ENCODE measurements around the gene MOV10L1.

MOV10L1 gene

DNA sequence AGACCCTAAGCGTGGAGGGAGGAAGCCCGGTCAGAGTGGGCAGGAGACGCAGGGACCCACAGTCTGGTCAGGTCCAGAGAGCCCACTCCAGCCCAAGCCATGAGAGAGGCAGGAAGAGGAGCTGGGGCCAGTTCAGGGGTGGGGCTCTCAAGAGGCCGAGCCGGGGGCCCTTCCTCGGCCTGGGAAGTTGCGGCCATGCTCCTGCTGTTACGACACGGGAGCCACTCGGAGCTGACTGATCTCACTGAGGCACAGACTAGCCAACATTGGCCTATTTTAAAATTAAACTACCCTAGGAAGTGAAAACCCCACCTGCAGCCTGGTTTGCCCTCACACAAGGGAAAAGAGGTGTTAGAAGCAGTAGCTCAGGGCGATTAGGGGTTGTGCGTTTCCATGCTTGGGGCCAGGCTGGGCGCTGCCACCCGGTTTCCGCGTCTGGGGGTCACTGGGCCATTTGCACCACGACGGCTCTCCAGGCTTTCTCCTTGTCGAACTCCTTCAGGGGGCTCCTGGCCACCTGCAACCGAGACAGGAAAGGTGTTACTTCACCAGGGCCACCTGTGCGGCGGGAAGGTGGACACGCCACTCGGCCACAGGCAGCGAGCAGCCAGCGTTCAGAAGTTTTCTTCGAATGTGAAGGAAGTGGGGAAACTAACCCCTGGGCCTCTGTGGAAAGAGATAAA lies 28.5 kb upstream of the MOV10L1 start:
- peaks cover 44% of the 10 kb centered on the region for H3K27me3 ChIP-seq (replicated peaks; ENCODE audit: control insufficient read depth, insufficient read depth, low read length)

DNA sequence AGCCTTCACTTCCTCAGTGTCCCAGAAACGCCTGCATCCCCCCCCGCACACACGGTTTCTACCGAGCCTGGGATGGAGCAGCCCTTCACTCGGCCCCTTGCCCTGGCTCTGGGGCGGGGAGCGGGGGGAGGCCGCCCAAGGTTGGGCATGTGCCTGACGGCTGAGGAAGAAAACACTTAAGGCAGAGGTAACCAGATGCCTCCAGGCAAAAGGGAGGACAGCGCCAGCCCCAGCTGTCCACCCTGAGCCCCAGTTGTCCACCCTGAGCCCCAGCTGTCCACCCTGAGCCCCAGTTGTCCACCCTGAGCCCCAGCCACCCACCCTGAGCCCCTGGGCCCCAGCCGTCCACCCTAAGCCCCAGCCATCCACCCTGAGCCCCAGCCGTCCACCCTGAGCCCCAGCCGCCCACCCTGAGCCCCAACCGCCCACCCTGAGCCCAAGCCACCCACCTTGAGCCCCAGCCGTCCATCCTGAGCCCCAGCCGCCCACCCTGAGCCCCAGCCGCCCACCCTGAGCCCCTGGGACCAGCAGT lies 27.9 kb upstream of the MOV10L1 start:
- Histone ChIP-seq H3K36me3 (ENCODE audit: control insufficient read depth, insufficient read depth, low read length, severe bottlenecking) (no peaks in the 10 kb centered on the region), H3K4me3 (ENCODE audit: low read length) (no peak overlapping the region), H3K9ac (ENCODE audit: low read length) (no peak overlapping the region), H3K9me3 (ENCODE audit: control insufficient read depth, low read length) (no peaks in the 10 kb centered on the region), H3K4me1 (ENCODE audit: control insufficient read depth, insufficient read depth, low read length) (peaks cover 8% of the 10 kb centered on the region), H3K27me3 (replicated peaks; ENCODE audit: control insufficient read depth, insufficient read depth, low read length) (peaks cover 44% of the 10 kb centered on the region)
- no peak for DNase-seq (ENCODE audit: low read depth)

More for the DNA sequence above, 28.5 kb upstream of the MOV10L1 start:
- H3K4me3 ChIP-seq (ENCODE audit: low read length): no peak overlapping the region
- H3K4me1 ChIP-seq (ENCODE audit: control insufficient read depth, insufficient read depth, low read length): peaks cover 8% of the 10 kb centered on the region
- H3K9me3 ChIP-seq (ENCODE audit: control insufficient read depth, low read length): no peaks in the 10 kb centered on the region
- DNase-seq (ENCODE audit: low read depth): no peak
- no peak overlapping the region for H3K9ac ChIP-seq (ENCODE audit: low read length)
- H3K36me3 ChIP-seq (ENCODE audit: control insufficient read depth, insufficient read depth, low read length, severe bottlenecking): no peaks in the 10 kb centered on the region

DNA sequence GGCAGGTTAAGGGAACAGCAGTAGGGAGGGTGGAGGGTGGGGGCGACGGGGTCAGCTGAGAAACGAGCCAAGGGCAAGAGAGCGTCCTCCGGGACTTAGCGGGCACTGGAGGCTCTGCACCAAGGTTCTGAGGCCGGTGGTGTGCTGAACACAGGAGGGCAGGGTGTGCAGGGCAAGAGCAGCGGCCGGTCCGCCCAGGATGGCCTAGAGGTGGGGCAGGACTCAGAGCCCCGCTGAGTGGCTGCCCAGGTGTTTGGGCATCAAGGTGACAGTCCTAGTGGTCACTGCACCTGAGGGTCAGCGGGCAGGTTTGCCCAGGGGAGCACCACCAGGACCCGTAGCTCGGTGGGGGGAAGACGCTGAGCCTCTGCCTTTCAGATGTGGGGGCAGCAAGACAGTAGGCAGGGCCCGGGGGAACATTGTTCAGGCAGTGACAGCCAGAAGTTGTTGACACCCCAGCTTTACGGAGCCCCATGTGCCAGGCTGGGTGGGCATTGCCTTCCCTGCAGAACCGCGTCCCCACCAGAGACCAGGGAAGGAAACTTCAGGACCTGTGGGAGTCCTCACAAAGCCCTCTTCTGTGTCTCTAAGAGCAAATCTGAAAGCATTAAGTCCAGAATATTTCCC lies 27.2 kb upstream of the MOV10L1 start:
- Histone ChIP-seq H3K36me3 (ENCODE audit: control insufficient read depth, insufficient read depth, low read length, severe bottlenecking) (no peaks in the 10 kb centered on the region), H3K27me3 (replicated peaks; ENCODE audit: control insufficient read depth, insufficient read depth, low read length) (peaks cover 44% of the 10 kb centered on the region), H3K9me3 (ENCODE audit: control insufficient read depth, low read length) (no peaks in the 10 kb centered on the region), H3K9ac (ENCODE audit: low read length) (no peak overlapping the region), H3K4me3 (ENCODE audit: low read length) (no peak overlapping the region), H3K4me1 (ENCODE audit: control insufficient read depth, insufficient read depth, low read length) (peaks cover 8% of the 10 kb centered on the region)
- no peak for DNase-seq (ENCODE audit: low read depth)

DNA sequence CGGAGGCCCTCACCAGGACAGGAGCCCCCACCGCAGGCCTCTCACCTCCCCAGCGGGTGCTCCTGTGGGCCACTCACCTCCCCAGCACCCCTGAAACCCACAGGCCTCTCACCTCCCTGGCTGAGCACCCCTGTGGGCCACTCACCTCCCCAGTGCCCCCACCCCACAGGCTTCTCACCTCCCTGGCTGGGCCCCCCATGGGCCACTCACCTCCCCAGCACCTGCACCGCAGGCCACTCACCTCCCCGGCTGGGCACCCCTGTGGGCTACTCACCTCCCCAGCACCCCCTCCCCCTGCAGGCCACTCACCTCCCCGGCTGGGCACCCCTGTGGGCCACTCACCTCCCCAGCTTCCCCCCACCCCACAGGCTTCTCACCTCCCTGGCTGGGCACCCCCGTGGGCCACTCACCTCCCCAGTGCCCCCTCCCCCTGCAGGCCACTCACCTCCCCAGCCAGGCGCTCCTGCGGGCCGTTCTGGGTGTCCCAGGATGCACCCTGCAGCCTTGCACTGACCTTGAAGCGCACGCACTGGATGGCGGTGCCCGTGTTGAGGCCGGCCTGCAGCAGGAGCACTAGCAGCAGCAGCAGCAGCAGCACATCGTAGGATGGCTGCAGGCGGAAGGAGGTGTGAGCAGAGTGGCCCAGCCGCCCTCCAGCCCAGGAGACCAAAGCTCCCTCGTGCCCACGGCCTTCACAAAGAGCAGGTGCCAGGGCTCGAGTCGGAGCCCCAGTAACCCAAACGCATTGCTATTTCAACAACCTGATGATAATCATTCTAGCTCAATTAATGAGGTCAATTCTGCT lies 26.0 kb upstream of the MOV10L1 start:
- DNase-seq (ENCODE audit: low read depth): no peak
- Histone ChIP-seq H3K27me3 (replicated peaks; ENCODE audit: control insufficient read depth, insufficient read depth, low read length) (peaks cover 44% of the 10 kb centered on the region), H3K4me1 (ENCODE audit: control insufficient read depth, insufficient read depth, low read length) (peaks cover 7% of the 10 kb centered on the region), H3K9ac (ENCODE audit: low read length) (no peak overlapping the region), H3K36me3 (ENCODE audit: control insufficient read depth, insufficient read depth, low read length, severe bottlenecking) (no peaks in the 10 kb centered on the region), H3K4me3 (ENCODE audit: low read length) (no peak overlapping the region), H3K9me3 (ENCODE audit: control insufficient read depth, low read length) (no peaks in the 10 kb centered on the region)

DNA sequence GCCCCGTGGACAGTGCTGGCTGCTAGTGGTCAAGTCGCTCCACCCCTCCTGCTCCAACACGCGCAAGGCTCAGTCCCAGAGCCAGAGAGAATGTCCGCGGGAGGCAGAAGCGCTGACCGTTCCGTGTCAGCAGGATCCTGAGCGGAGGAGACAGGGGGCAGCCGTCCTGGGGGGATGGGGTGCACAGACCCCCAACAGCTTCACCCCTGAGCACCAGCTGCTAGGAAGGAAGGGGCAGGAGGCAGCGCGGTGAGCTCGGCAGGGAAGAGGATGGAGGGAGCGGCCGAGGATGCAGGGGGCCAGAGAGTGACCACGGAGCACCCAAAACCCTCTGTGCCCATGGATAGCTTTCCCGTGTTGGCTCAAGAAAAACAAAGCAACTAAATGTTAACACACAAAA lies 25.4 kb upstream of the MOV10L1 start:
- no peak for DNase-seq (ENCODE audit: low read depth)
- Histone ChIP-seq H3K27me3 (replicated peaks; ENCODE audit: control insufficient read depth, insufficient read depth, low read length) (peaks cover 42% of the 10 kb centered on the region), H3K4me3 (ENCODE audit: low read length) (no peak overlapping the region), H3K9ac (ENCODE audit: low read length) (no peak overlapping the region), H3K4me1 (ENCODE audit: control insufficient read depth, insufficient read depth, low read length) (peaks cover 2% of the 10 kb centered on the region), H3K36me3 (ENCODE audit: control insufficient read depth, insufficient read depth, low read length, severe bottlenecking) (no peaks in the 10 kb centered on the region), H3K9me3 (ENCODE audit: control insufficient read depth, low read length) (no peaks in the 10 kb centered on the region)

DNA sequence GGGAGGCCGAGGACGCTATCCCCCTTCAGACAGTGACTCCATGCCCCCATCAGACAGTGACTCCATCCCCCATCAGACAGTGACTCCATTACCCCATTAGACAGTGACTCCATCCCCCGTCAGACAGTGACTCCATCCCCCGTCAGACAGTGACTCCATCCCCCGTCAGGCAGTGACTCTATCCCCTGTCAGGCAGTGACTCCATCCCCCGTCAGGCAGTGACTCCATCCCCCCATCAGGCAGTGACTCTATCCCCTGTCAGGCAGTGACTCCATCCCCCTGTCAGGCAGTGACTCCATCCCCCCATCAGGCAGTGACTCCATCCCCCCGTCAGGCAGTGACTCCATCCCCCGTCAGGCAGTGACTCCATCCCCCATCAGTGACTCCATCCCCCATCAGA lies 22.6 kb upstream of the MOV10L1 start:
- no peaks in the 10 kb centered on the region for H3K4me1 ChIP-seq (ENCODE audit: control insufficient read depth, insufficient read depth, low read length)
- DNase-seq (ENCODE audit: low read depth): no peak
- no peak overlapping the region for H3K9ac ChIP-seq (ENCODE audit: low read length)
- H3K9me3 ChIP-seq (ENCODE audit: control insufficient read depth, low read length): no peaks in the 10 kb centered on the region
- peaks cover 36% of the 10 kb centered on the region for H3K27me3 ChIP-seq (replicated peaks; ENCODE audit: control insufficient read depth, insufficient read depth, low read length)
- H3K4me3 ChIP-seq (ENCODE audit: low read length): no peak overlapping the region
- no peaks in the 10 kb centered on the region for H3K36me3 ChIP-seq (ENCODE audit: control insufficient read depth, insufficient read depth, low read length, severe bottlenecking)

DNA sequence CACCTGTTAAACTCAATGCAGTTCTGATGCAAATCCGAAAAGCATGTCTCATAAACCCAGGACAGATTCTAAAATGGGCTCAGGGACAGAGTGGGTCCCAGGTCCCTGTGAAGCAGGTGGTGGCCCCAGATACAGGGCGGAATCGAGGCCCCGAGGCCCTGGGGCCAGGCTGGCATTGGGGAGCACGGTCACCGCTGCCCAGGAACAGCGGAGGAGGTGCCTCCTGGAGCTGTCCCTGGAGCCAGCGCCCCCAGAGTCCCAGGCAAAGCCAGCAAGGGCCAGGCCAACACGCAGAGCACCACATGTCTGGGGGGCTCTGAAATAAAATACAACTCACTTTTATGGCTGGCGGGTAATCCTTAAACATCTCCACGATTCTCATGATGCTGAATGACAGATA lies 21.7 kb upstream of the MOV10L1 start:
- H3K4me3 ChIP-seq (ENCODE audit: low read length): no peak overlapping the region
- H3K9me3 ChIP-seq (ENCODE audit: control insufficient read depth, low read length): no peaks in the 10 kb centered on the region
- H3K27me3 ChIP-seq (replicated peaks; ENCODE audit: control insufficient read depth, insufficient read depth, low read length): peaks cover 29% of the 10 kb centered on the region
- no peak for DNase-seq (ENCODE audit: low read depth)
- no peak overlapping the region for H3K9ac ChIP-seq (ENCODE audit: low read length)
- H3K36me3 ChIP-seq (ENCODE audit: control insufficient read depth, insufficient read depth, low read length, severe bottlenecking): no peaks in the 10 kb centered on the region
- H3K4me1 ChIP-seq (ENCODE audit: control insufficient read depth, insufficient read depth, low read length): no peaks in the 10 kb centered on the region

DNA sequence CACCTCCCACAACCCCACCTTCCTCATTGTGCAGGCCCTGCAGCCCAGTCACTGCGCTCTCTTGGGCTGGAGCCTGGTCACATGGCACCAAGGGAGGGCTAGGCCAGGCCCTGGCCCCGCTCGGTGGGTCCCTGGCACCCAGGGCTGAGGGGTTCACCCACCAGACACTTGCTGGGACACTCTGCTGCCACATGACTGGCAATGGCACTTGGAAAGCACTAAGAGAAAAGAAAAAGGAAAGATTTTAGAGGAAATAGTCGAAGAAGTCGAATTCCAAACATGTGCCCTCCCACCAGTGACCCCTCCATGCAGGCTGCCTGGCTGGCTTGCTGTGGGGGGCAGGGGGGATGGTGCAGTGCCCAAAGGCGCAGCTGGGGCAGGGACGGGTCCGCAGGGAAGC lies 19.4 kb upstream of the MOV10L1 start:
- Histone ChIP-seq H3K27me3 (replicated peaks; ENCODE audit: control insufficient read depth, insufficient read depth, low read length) (peaks cover 25% of the 10 kb centered on the region), H3K4me1 (ENCODE audit: control insufficient read depth, insufficient read depth, low read length) (no peaks in the 10 kb centered on the region), H3K36me3 (ENCODE audit: control insufficient read depth, insufficient read depth, low read length, severe bottlenecking) (no peaks in the 10 kb centered on the region), H3K9me3 (ENCODE audit: control insufficient read depth, low read length) (no peaks in the 10 kb centered on the region), H3K4me3 (ENCODE audit: low read length) (no peak overlapping the region), H3K9ac (ENCODE audit: low read length) (no peak overlapping the region)
- DNase-seq (ENCODE audit: low read depth): no peak

DNA sequence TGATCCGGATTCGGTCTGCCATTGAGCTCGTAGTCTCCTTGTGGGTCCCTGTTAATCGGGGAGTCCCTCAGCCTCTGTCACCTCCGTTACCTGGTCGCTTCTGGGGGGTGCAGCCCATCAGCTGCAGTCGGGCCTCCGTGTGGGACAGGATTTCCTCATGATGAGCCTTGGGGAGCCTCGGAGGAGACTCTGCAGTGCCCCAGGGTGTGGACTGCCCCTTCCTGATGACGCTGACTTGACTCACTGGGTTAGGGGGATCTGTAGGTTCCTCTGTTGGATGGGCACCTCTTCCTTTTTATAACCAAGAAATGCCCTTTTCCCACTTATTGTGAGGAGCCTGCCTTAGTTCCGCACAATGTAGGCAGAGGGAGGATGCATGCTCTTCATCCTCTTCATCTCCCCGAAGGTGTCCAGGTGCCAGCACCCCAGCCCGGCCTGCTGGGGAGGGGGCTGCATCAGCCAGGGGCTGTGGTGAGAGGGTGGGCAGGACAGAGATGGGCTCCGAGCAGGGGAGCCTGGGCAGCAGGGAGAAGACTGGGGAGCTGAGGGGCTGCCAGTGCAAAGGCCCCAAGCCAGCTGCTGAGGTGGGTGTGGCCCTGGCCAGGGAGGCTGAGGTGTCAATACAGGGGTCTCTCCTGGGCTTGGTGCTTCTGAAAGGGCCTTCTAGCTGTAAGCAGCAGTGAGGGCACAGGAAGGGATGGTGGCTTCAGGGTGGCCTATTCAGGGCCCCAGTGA lies 18.2 kb upstream of the MOV10L1 start:
- no peak overlapping the region for H3K4me3 ChIP-seq (ENCODE audit: low read length)
- H3K36me3 ChIP-seq (ENCODE audit: control insufficient read depth, insufficient read depth, low read length, severe bottlenecking): no peaks in the 10 kb centered on the region
- H3K27me3 ChIP-seq (replicated peaks; ENCODE audit: control insufficient read depth, insufficient read depth, low read length): peaks cover 28% of the 10 kb centered on the region
- no peak for DNase-seq (ENCODE audit: low read depth)
- no peak overlapping the region for H3K9ac ChIP-seq (ENCODE audit: low read length)
- H3K9me3 ChIP-seq (ENCODE audit: control insufficient read depth, low read length): no peaks in the 10 kb centered on the region
- H3K4me1 ChIP-seq (ENCODE audit: control insufficient read depth, insufficient read depth, low read length): no peaks in the 10 kb centered on the region

DNA sequence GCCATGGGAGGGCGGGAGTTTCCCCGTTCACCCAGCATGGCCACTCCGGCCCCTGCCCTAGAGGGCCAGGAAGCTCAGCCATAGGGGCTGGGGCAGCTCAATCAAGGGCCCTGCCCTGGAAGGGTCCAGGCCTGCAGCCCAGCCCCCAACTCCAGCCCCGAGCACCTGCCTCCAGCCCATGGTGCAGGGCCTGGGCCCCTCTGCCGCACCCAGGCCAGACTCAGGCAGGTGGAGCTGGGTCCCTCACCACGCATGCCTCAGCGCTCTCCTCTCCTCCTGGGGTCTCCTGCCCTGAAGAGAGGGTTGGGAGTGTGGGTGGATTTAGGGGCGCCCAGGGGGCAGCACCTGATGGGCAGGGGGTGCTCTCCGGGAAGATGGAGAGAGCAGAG lies 17.6 kb upstream of the MOV10L1 start:
- Histone ChIP-seq H3K9ac (ENCODE audit: low read length) (no peak overlapping the region), H3K4me3 (ENCODE audit: low read length) (no peak overlapping the region), H3K4me1 (ENCODE audit: control insufficient read depth, insufficient read depth, low read length) (no peaks in the 10 kb centered on the region), H3K27me3 (replicated peaks; ENCODE audit: control insufficient read depth, insufficient read depth, low read length) (peaks cover 33% of the 10 kb centered on the region), H3K36me3 (ENCODE audit: control insufficient read depth, insufficient read depth, low read length, severe bottlenecking) (no peaks in the 10 kb centered on the region), H3K9me3 (ENCODE audit: control insufficient read depth, low read length) (no peaks in the 10 kb centered on the region)
- DNase-seq (ENCODE audit: low read depth): no peak

Data from adipocyte (in vitro differentiated cells).